ENCODE results near the gene ARHGAP15.

Gene ARHGAP15

DNA sequence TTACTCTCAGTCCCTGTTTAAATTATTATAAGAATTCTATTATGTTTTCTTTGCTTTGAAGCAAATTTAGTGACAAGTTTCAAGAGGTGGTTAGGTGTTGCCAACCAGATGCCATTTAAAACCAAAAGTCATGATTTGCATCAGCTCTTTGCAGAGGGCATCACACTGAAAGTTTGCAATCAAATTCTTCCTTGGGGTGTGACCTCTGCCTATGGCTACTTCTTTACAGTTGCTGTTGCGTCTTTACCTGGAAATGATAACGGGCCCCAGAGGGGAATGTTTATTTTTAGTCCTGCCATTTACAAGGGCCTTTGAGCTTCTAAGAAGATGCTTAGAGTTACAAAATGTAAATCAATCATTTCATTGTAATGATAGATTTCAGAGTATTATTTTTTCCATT lies 561.0 kb downstream of the ARHGAP15 start:
- TF ChIP-seq ZBTB7A (IDR thresholded peaks at IDR 0.05; ENCODE audit: low read depth) (no peak), CREB1 (IDR thresholded peaks at IDR 0.05; ENCODE audit: low read depth) (no peak), TAF1 (IDR thresholded peaks at IDR 0.05; ENCODE audit: low read depth) (no peak), RAD21 (IDR thresholded peaks at IDR 0.05; ENCODE audit: low read depth) (no peak), CEBPB (IDR thresholded peaks at IDR 0.05) (no peak), YY1 (IDR thresholded peaks at IDR 0.05; ENCODE audit: low read depth) (no peak), NFIC (IDR thresholded peaks at IDR 0.05) (no peak), FOXM1 (IDR thresholded peaks at IDR 0.05; ENCODE audit: borderline replicate concordance, low read depth) (no peak), EP300 (IDR thresholded peaks at IDR 0.05; ENCODE audit: borderline replicate concordance) (no peak), TEAD4 (IDR thresholded peaks at IDR 0.05) (no peak), EGR1 (IDR thresholded peaks at IDR 0.05) (no peak), TCF12 (IDR thresholded peaks at IDR 0.05; ENCODE audit: low read depth) (no peak)
- TF ChIP-seq, protein P1, sequence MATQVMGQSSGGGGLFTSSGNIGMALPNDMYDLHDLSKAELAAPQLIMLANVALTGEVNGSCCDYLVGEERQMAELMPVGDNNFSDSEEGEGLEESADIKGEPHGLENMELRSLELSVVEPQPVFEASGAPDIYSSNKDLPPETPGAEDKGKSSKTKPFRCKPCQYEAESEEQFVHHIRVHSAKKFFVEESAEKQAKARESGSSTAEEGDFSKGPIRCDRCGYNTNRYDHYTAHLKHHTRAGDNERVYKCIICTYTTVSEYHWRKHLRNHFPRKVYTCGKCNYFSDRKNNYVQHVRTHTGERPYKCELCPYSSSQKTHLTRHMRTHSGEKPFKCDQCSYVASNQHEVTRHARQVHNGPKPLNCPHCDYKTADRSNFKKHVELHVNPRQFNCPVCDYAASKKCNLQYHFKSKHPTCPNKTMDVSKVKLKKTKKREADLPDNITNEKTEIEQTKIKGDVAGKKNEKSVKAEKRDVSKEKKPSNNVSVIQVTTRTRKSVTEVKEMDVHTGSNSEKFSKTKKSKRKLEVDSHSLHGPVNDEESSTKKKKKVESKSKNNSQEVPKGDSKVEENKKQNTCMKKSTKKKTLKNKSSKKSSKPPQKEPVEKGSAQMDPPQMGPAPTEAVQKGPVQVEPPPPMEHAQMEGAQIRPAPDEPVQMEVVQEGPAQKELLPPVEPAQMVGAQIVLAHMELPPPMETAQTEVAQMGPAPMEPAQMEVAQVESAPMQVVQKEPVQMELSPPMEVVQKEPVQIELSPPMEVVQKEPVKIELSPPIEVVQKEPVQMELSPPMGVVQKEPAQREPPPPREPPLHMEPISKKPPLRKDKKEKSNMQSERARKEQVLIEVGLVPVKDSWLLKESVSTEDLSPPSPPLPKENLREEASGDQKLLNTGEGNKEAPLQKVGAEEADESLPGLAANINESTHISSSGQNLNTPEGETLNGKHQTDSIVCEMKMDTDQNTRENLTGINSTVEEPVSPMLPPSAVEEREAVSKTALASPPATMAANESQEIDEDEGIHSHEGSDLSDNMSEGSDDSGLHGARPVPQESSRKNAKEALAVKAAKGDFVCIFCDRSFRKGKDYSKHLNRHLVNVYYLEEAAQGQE (IDR thresholded peaks at IDR 0.05; ENCODE audit: low read depth), result no peak
- TF ChIP-seq, protein P2, sequence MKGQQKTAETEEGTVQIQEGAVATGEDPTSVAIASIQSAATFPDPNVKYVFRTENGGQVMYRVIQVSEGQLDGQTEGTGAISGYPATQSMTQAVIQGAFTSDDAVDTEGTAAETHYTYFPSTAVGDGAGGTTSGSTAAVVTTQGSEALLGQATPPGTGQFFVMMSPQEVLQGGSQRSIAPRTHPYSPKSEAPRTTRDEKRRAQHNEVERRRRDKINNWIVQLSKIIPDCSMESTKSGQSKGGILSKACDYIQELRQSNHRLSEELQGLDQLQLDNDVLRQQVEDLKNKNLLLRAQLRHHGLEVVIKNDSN (IDR thresholded peaks at IDR 0.05), result no peak
- TF ChIP-seq, protein P3, sequence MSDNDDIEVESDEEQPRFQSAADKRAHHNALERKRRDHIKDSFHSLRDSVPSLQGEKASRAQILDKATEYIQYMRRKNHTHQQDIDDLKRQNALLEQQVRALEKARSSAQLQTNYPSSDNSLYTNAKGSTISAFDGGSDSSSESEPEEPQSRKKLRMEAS (IDR thresholded peaks at IDR 0.05), result no peak

DNA sequence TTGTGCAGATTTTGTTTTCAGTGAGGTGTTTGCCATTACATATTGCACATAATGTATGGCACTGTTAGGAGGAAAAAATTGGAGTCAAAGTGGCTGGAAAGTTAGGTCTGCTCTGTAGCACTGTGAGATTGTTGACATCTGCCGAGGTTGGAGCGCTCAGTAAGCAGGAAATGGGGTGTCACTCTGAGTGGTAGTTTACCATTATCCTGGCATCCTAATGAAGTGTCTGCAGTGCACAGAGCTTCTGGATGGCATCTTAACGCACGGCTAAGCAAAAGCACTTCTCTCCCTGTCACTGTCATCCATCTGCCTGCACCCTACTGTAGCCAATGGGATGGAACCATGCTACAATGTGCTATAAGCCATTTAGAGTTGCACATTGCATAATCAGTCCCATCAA lies 561.9 kb downstream of the ARHGAP15 start:
- no peak for TF ChIP-seq NFIC (IDR thresholded peaks at IDR 0.05)
- no peak for TF ChIP-seq EP300 (IDR thresholded peaks at IDR 0.05; ENCODE audit: borderline replicate concordance)
- no peak for TF ChIP-seq ZBTB7A (IDR thresholded peaks at IDR 0.05; ENCODE audit: low read depth)
- TF ChIP-seq RAD21 (IDR thresholded peaks at IDR 0.05; ENCODE audit: low read depth), result no peak
- TF ChIP-seq TCF12 (IDR thresholded peaks at IDR 0.05; ENCODE audit: low read depth), result no peak
- TF ChIP-seq FOXM1 (IDR thresholded peaks at IDR 0.05; ENCODE audit: borderline replicate concordance, low read depth), result no peak
- TF ChIP-seq, protein P1 (IDR thresholded peaks at IDR 0.05; ENCODE audit: low read depth), result no peak
- no peak for TF ChIP-seq CEBPB (IDR thresholded peaks at IDR 0.05)
- TF ChIP-seq TAF1 (IDR thresholded peaks at IDR 0.05; ENCODE audit: low read depth), result no peak
- TF ChIP-seq, protein P2 (IDR thresholded peaks at IDR 0.05), result no peak
- TF ChIP-seq EGR1 (IDR thresholded peaks at IDR 0.05), result no peak
- TF ChIP-seq, protein P3 (IDR thresholded peaks at IDR 0.05), result no peak
- no peak for TF ChIP-seq CREB1 (IDR thresholded peaks at IDR 0.05; ENCODE audit: low read depth)
- no peak for TF ChIP-seq YY1 (IDR thresholded peaks at IDR 0.05; ENCODE audit: low read depth)
- no peak for TF ChIP-seq TEAD4 (IDR thresholded peaks at IDR 0.05)

DNA sequence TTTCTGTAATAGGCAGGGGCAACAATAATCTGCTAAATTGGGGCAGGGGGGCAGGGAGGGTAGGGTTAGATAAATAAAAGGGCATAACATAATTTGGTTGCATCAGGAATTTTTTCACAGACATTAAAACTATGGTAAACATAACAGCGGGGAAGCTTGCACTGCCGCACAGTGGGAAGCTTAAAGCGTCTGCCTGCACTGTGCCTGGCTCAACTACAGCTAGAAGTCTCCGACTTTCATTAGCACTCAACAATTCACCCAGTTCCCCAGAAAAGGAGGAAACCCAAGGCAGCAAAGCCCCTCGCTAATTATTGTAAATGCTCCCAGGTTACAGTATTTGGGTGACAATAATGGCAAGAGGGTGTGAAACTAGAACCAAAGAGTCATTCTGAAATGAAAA lies 562.9 kb downstream of the ARHGAP15 start:
- no peak for TF ChIP-seq FOXM1 (IDR thresholded peaks at IDR 0.05; ENCODE audit: borderline replicate concordance, low read depth)
- no peak for TF ChIP-seq NFIC (IDR thresholded peaks at IDR 0.05)
- no peak for TF ChIP-seq CEBPB (IDR thresholded peaks at IDR 0.05)
- TF ChIP-seq EGR1 (IDR thresholded peaks at IDR 0.05), result no peak
- TF ChIP-seq, protein P2 (IDR thresholded peaks at IDR 0.05), result no peak
- no peak for TF ChIP-seq TCF12 (IDR thresholded peaks at IDR 0.05; ENCODE audit: low read depth)
- TF ChIP-seq, protein P3 (IDR thresholded peaks at IDR 0.05), result no peak
- TF ChIP-seq, protein P1 (IDR thresholded peaks at IDR 0.05; ENCODE audit: low read depth), result no peak
- TF ChIP-seq ZBTB7A (IDR thresholded peaks at IDR 0.05; ENCODE audit: low read depth), result no peak
- no peak for TF ChIP-seq CREB1 (IDR thresholded peaks at IDR 0.05; ENCODE audit: low read depth)
- no peak for TF ChIP-seq TEAD4 (IDR thresholded peaks at IDR 0.05)
- TF ChIP-seq YY1 (IDR thresholded peaks at IDR 0.05; ENCODE audit: low read depth), result no peak
- no peak for TF ChIP-seq EP300 (IDR thresholded peaks at IDR 0.05; ENCODE audit: borderline replicate concordance)
- no peak for TF ChIP-seq RAD21 (IDR thresholded peaks at IDR 0.05; ENCODE audit: low read depth)
- no peak for TF ChIP-seq TAF1 (IDR thresholded peaks at IDR 0.05; ENCODE audit: low read depth)

All from Ishikawa (cell line).